ENCODE data around the gene TTLL3. TPM values are rescaled to one million over a fixed set of nuclear protein-coding genes. Genes with fewer than 3 reads are reported as not detected.
A peak's percentile ranks its signal among the peaks of the same experiment; 100 is the strongest.

Gene TTLL3
- total RNA-seq, 1 donor from 2014 or later = 50.0 TPM

- H3K27me3 ChIP-seq (ENCODE audit: low read depth) = no peaks in the 10 kb centered on the region
- intact Hi-C loops (cut with DNase I) = no loop called here
- DNase-seq (no peak), ATAC-seq (no peak)
- H3K4me1 ChIP-seq = no peaks in the 10 kb centered on the region
- no peaks in the 10 kb centered on the region for H3K9me3 ChIP-seq
- H3K27ac ChIP-seq = no peak within 1 kb of the TSS
- TF ChIP-seq CTCF (IDR thresholded peaks at IDR 0.05) = no peak
- H3K36me3 ChIP-seq = no peaks in the 10 kb centered on the region
- no peak within 1 kb of the TSS for H3K4me3 ChIP-seq
Measured at GRCh38 chr3:9879830-9880549, 69.9 kb downstream of the TTLL3 start, which contains the start of gene CIDEC. Gene CIDEC, minus strand, starts transcription at chr3:9880253. Its CDS starts 1,767 bp downstream, at chr3:9878486.

- Histone ChIP-seq H3K9me3 (no peaks in the 10 kb centered on the region), H3K36me3 (no peaks in the 10 kb centered on the region), H3K4me1 (no peaks in the 10 kb centered on the region), H3K27ac (no peak overlapping the region), H3K4me3 (no peak overlapping the region), H3K27me3 (ENCODE audit: low read depth) (no peaks in the 10 kb centered on the region)
- ATAC-seq (no peak), DNase-seq (no peak)
- no peak for TF ChIP-seq CTCF (IDR thresholded peaks at IDR 0.05)
- intact Hi-C loops (cut with DNase I) = no loop called here
Measured at GRCh38 chr3:9881441-9881840, 71.4 kb downstream of the TTLL3 start.

GRCh38 chr3:9883706-9884554 is 73.9 kb downstream of the TTLL3 start:
- H3K4me1 ChIP-seq = no peaks in the 10 kb centered on the region
- no peaks in the 10 kb centered on the region for H3K9me3 ChIP-seq
- DNase-seq (no peak), ATAC-seq (no peak)
- TF ChIP-seq CTCF (IDR thresholded peaks at IDR 0.05) = no peak
- H3K27me3 ChIP-seq (ENCODE audit: low read depth) = no peaks in the 10 kb centered on the region
- no peak overlapping the region for H3K4me3 ChIP-seq
- no peaks in the 10 kb centered on the region for H3K36me3 ChIP-seq
- intact Hi-C loops (cut with DNase I) = no loop called here
- H3K27ac ChIP-seq = no peak overlapping the region

GRCh38 chr3:9884555-9885165 is 74.6 kb downstream of the TTLL3 start:
- Histone ChIP-seq H3K9me3 (no peaks in the 10 kb centered on the region), H3K4me1 (peaks cover under 1% of the 10 kb centered on the region), H3K27me3 (ENCODE audit: low read depth) (no peaks in the 10 kb centered on the region), H3K36me3 (no peaks in the 10 kb centered on the region), H3K27ac (no peak overlapping the region), H3K4me3 (no peak overlapping the region)
- intact Hi-C loops (cut with DNase I) = no loop called here
- ATAC-seq (peak in 1 of 2 donors; percentile 48), DNase-seq (no peak)
- TF ChIP-seq CTCF (IDR thresholded peaks at IDR 0.05) = no peak

Other genes starting within 250 kb of the TTLL3 start
- 61.0 TPM for gene MTMR14, start 160.8 kb upstream of the TTLL3 start, total RNA-seq
- gene CPNE9, start 106.4 kb upstream of the TTLL3 start, total RNA-seq = 0.44 TPM
- 22.3 TPM for gene BRPF1, start 78.5 kb upstream of the TTLL3 start, total RNA-seq
- gene OGG1, start 60.3 kb upstream of the TTLL3 start, total RNA-seq = 21.5 TPM
- 30.8 TPM for gene CAMK1, start 40.3 kb upstream of the TTLL3 start, total RNA-seq
- gene TADA3, start 17.8 kb upstream of the TTLL3 start, total RNA-seq = 53.8 TPM
- gene ARPC4, start 17.2 kb upstream of the TTLL3 start, total RNA-seq = 170 TPM
- gene RPUSD3, start 33.7 kb downstream of the TTLL3 start, total RNA-seq = 36.5 TPM
- gene CIDEC, start 70.0 kb downstream of the TTLL3 start, total RNA-seq = not detected
- 23.8 TPM for gene JAGN1, start 80.3 kb downstream of the TTLL3 start, total RNA-seq
- 21.5 TPM for gene IL17RE, start 92.6 kb downstream of the TTLL3 start, total RNA-seq
- 27.2 TPM for gene IL17RC, start 106.8 kb downstream of the TTLL3 start, total RNA-seq
- gene CRELD1, start 123.6 kb downstream of the TTLL3 start, total RNA-seq = 54.3 TPM
- gene PRRT3, start 142.1 kb downstream of the TTLL3 start, total RNA-seq = 2.1 TPM
- 74.9 TPM for gene EMC3, start 176.6 kb downstream of the TTLL3 start, total RNA-seq
- 6.1 TPM for gene FANCD2, start 216.2 kb downstream of the TTLL3 start, total RNA-seq